Uterus (tissue), 2 donors: ENCODE data around the gene JAZF1.

ENCODE experiments used
- CTCF ChIP-seq, 4 experiments: fragments of 200-600 bp in 2 of 4; fragments of 450-650 bp in 2 of 4; sonication (generic) in 2 of 4; IDR thresholded peaks; one replicate each; pipeline ENCODE4 v1.5.1; 2016 to 2019; ENCODE audit warnings: antibody characterized with exemption in 4 of 4, mild to moderate bottlenecking in 2 of 4, moderate library complexity in 1 of 4
- POLR2A ChIP-seq, 2 donors: fragments of 450-650 bp; IDR thresholded peaks; one replicate each; pipeline ENCODE4 v1.6.1; 2016; ENCODE audit warnings: antibody characterized with exemption in 2 of 2, mild to moderate bottlenecking in 1 of 2, moderate library complexity in 1 of 2

- TF ChIP-seq CTCF (IDR thresholded peaks at IDR 0.05) (peak; percentile 40 to 71 (median 58)), POLR2A (IDR thresholded peaks at IDR 0.05) (no peak)
Observed at GRCh38 chr7:28062197-28062991, 118.2 kb downstream of the JAZF1 start.
